H9 (cell line): ENCODE results near the gene CA5A. TPM values are rescaled to one million over a fixed set of nuclear protein-coding genes. Genes with fewer than 3 reads are reported as not detected.

Experiments used
- DNase-seq: peaks from one replicate; pipeline ENCODE4 v3.0.0-alpha.2; 2017
- H2AFZ ChIP-seq: one replicate; pipeline ENCODE4 v1.6.1; 2013; ENCODE audit warnings: mild to moderate bottlenecking, low read length, control low read depth, moderate library complexity
- H2AK5ac ChIP-seq: 2 replicates; pipeline ENCODE4 v1.6.1; 2013; ENCODE audit warnings: low read length, control low read depth, mixed read lengths; ENCODE audit not compliant: insufficient read length
- H2BK120ac ChIP-seq: one replicate; pipeline ENCODE4 v1.6.1; 2013; ENCODE audit warnings: low read depth, mild to moderate bottlenecking, low read length, control low read depth, inconsistent platforms; ENCODE audit not compliant: poor library complexity, severe bottlenecking
- H2BK12ac ChIP-seq: 2 replicates; pipeline ENCODE4 v1.6.1; 2013; ENCODE audit warnings: low read length, control low read depth, mixed read lengths, low read depth; ENCODE audit not compliant: insufficient read length
- H2BK15ac ChIP-seq: 2 replicates; pipeline ENCODE4 v1.6.1; 2013; ENCODE audit warnings: low read depth, low read length, control low read depth
- H2BK20ac ChIP-seq: one replicate; pipeline ENCODE4 v1.6.1; 2013; ENCODE audit warnings: low read depth, mild to moderate bottlenecking, low read length, control low read depth, inconsistent platforms; ENCODE audit not compliant: poor library complexity, severe bottlenecking
- H2BK5ac ChIP-seq: 2 replicates; pipeline ENCODE4 v1.6.1; 2013; ENCODE audit warnings: low read length, control low read depth, mixed read lengths; ENCODE audit not compliant: insufficient read length
- H3K14ac ChIP-seq: 2 replicates; pipeline ENCODE4 v1.6.1; 2013; ENCODE audit warnings: low read length, control low read depth; ENCODE audit not compliant: insufficient read depth
- H3K18ac ChIP-seq: 2 replicates; pipeline ENCODE4 v1.6.1; 2013; ENCODE audit warnings: low read depth, mild to moderate bottlenecking, mixed read lengths, low read length, control low read depth; ENCODE audit not compliant: insufficient read length
- H3K23ac ChIP-seq: 2 replicates; pipeline ENCODE4 v1.6.1; 2013; ENCODE audit warnings: low read length, control low read depth, mixed read lengths, low read depth; ENCODE audit not compliant: insufficient read length
- H3K23me2 ChIP-seq: 2 replicates; pipeline ENCODE4 v1.6.1; 2013; ENCODE audit warnings: low read depth, mild to moderate bottlenecking, mixed read lengths, low read length, control low read depth; ENCODE audit not compliant: insufficient read length, poor library complexity, severe bottlenecking
- H3K27ac ChIP-seq: 2 replicates; pipeline ENCODE4 v1.5.1; 2013; ENCODE audit warnings: low read length, control low read depth, mixed read lengths, low read depth; ENCODE audit not compliant: insufficient read length
- H3K27me3 ChIP-seq: 2 replicates; pipeline ENCODE4 v1.6.1; 2013; ENCODE audit warnings: low read length, control low read depth, inconsistent platforms; ENCODE audit not compliant: insufficient read depth
- H3K4ac ChIP-seq: 2 replicates; pipeline ENCODE4 v1.6.1; 2013; ENCODE audit warnings: low read depth, mild to moderate bottlenecking, control low read depth, inconsistent platforms, low read length, moderate library complexity
- H3K4me1 ChIP-seq: 2 replicates; pipeline ENCODE4 v1.6.1; 2013; ENCODE audit warnings: low read length, control low read depth, inconsistent platforms; ENCODE audit not compliant: insufficient read depth
- H3K4me2 ChIP-seq: 2 replicates; pipeline ENCODE4 v1.6.1; 2013; ENCODE audit warnings: low read length, control low read depth, mixed read lengths; ENCODE audit not compliant: insufficient read length, insufficient read depth
- H3K56ac ChIP-seq: 2 replicates; pipeline ENCODE4 v1.6.1; 2013; ENCODE audit warnings: low read depth, mild to moderate bottlenecking, mixed read lengths, low read length, control low read depth; ENCODE audit not compliant: insufficient read length
- H3K79me1 ChIP-seq: 2 replicates; pipeline ENCODE4 v1.6.1; 2013; ENCODE audit warnings: low read depth, mild to moderate bottlenecking, moderate library complexity, low read length, control low read depth, inconsistent platforms; ENCODE audit not compliant: insufficient read depth, poor library complexity, severe bottlenecking
- H3K79me2 ChIP-seq: 2 replicates; pipeline ENCODE4 v1.6.1; 2013; ENCODE audit warnings: low read length, control low read depth, inconsistent platforms; ENCODE audit not compliant: insufficient read depth
- H3K9ac ChIP-seq: 2 replicates; pipeline ENCODE4 v1.6.1; 2013; ENCODE audit warnings: low read length, control low read depth, mixed read lengths; ENCODE audit not compliant: insufficient read length; ENCODE audit errors: extremely low read depth
- H3K9me3 ChIP-seq: one replicate; pipeline ENCODE4 v1.6.1; 2013; ENCODE audit warnings: low read depth, low read length, inconsistent platforms; ENCODE audit not compliant: control insufficient read depth
- H3T11ph ChIP-seq: one replicate; pipeline ENCODE4 v1.6.1; 2013; ENCODE audit warnings: mild to moderate bottlenecking, low read length, control low read depth, inconsistent platforms
- H4K20me1 ChIP-seq: one replicate; pipeline ENCODE4 v1.6.1; 2013; ENCODE audit not compliant: control insufficient read depth, insufficient read length, insufficient read depth
- H4K5ac ChIP-seq: 2 replicates; pipeline ENCODE4 v1.6.1; 2013; ENCODE audit warnings: low read depth, mild to moderate bottlenecking, mixed read lengths, low read length, control low read depth; ENCODE audit not compliant: insufficient read length
- H4K8ac ChIP-seq: replicated peaks from 2 replicates; pipeline ENCODE4 v1.6.1; 2013; ENCODE audit warnings: low read length, control low read depth, mixed read lengths, low read depth; ENCODE audit not compliant: insufficient read length
- H4K91ac ChIP-seq: 2 replicates; pipeline ENCODE4 v1.6.1; 2013; ENCODE audit warnings: low read depth, mild to moderate bottlenecking, moderate library complexity, mixed read lengths, low read length, control low read depth; ENCODE audit not compliant: insufficient read length
- H3K27ac Mint-ChIP-seq, 3 experiments: 2 replicates in 2 of 3; 3 replicates in 1 of 3; pipeline ENCODE4 v1.8.0; 2020 to 2021; ENCODE audit warnings: mixed read lengths in 3 of 3, mild to moderate bottlenecking in 1 of 3, moderate library complexity in 1 of 3
- H3K27me3 Mint-ChIP-seq: 2 replicates; pipeline ENCODE4 v1.8.0; 2021; ENCODE audit warnings: low read depth, mild to moderate bottlenecking, moderate library complexity, mixed read lengths
- H3K36me3 Mint-ChIP-seq, 3 experiments: 2 replicates in 2 of 3; 3 replicates in 1 of 3; pipeline ENCODE4 v1.8.0; 2020 to 2021; ENCODE audit warnings: low read depth in 3 of 3, mixed read lengths in 3 of 3; ENCODE audit not compliant: insufficient read depth in 1 of 3
- H3K4me1 Mint-ChIP-seq, 2 experiments: 2 replicates each; pipeline ENCODE4 v1.8.0; 2020; ENCODE audit warnings: mixed read lengths in 2 of 2
- H3K4me3 Mint-ChIP-seq, 2 experiments: 2 replicates in 1 of 2; 3 replicates in 1 of 2; pipeline ENCODE4 v1.8.0; 2020 to 2021; ENCODE audit warnings: mild to moderate bottlenecking in 2 of 2, mixed read lengths in 2 of 2, moderate library complexity in 1 of 2
- H3K9me3 Mint-ChIP-seq, 2 experiments: 2 replicates in 1 of 2; 3 replicates in 1 of 2; pipeline ENCODE4 v1.8.0; 2020; ENCODE audit warnings: mild to moderate bottlenecking in 2 of 2, mixed read lengths in 2 of 2, moderate library complexity in 1 of 2
- WGBS: extraction: QIAGEN DNeasy Blood & Tissue Kit; methylation state at CpG from one replicate; pipeline ENCODE4 v1.1.7; 2013; ENCODE audit warnings: missing lambda C conversion rate, low lambda C conversion rate, mixed read lengths; ENCODE audit not compliant: insufficient read length; ENCODE audit errors: extremely low coverage; 5-methylcytosine and 5-hydroxymethylcytosine counted together
- total RNA-seq: library from RNA; stranded (reverse); gene quantifications from 2 replicates; pipeline ENCODE4 v1.2.1, GENCODE V29; 2021
- TF ChIP-seq, protein P1 (sequence below): fragments of 200-600 bp; sonication (generic); conservative IDR thresholded peaks from 3 replicates; pipeline ENCODE4 v1.8.0; 2021; ENCODE audit warnings: antibody characterized with exemption, mild to moderate bottlenecking

CA5A gene
- total RNA-seq, 1 experiment from 2014 or later: not detected

DNA sequence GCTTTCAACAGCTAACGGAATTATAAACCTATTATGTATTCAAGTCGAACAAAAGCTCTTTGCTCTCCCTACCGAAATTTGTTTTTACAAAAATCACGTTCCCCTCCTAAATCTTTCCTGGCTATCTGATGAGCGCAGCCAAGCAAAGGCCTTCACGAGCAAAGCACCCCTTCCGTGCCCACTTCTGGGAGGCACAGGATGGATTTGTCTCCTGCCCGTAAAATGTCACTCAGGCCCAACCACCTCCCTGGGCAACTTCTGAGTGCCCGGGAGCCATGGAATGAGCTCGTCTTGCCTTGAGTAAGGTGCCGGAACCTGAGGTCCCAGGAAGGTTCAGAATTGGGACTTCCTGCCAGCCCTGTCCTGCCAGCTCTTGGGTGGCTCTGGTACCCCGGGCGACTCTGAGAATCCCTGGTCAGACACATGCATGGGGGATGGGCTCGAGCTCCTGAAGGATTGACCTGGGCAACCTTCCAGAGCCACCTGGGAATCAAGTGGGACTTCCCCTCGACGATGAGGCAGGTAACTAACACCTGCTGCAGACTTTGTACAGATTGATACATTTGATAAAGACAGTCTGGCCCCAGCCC, 86.8 kb downstream of the CA5A start:
- no peak overlapping the region for H3K4ac ChIP-seq
- no peak overlapping the region for H3T11ph ChIP-seq
- H3K79me2 ChIP-seq: no peaks in the 10 kb centered on the region; the same call in 1 of the 2 replicates
- Mint-ChIP-seq H3K4me3 (no peak overlapping the region; a peak in 1 of 5 replicates), H3K4me1 (peaks cover 23 to 56% of the 10 kb centered on the region in 2 experiments), H3K27me3 (no peaks in the 10 kb centered on the region; the same call in 1 of the 2 replicates), H3K9me3 (peaks cover 0 to 3% of the 10 kb centered on the region in 2 experiments; a peak in 1 of 5 replicates), H3K27ac (peak overlapping the region in 1 of 3 experiments; percentile 91; a peak in 1 of 7 replicates), H3K36me3 (peaks cover 24 to 69% (median 41%) of the 10 kb centered on the region in 3 experiments)
- H2AFZ ChIP-seq: no peak overlapping the region
- no peak overlapping the region for H3K18ac ChIP-seq
- no peak overlapping the region for H2BK20ac ChIP-seq
- no peak overlapping the region for H4K5ac ChIP-seq
- WGBS: no CpG with 5 or more reads among the region's 16 CpGs
- H2BK15ac ChIP-seq: no peak overlapping the region
- H3K27me3 ChIP-seq: no peaks in the 10 kb centered on the region
- H3K23ac ChIP-seq: no peak overlapping the region
- DNase-seq: no peak
- no peak overlapping the region for H4K8ac ChIP-seq
- no peaks in the 10 kb centered on the region for H3K23me2 ChIP-seq
- no peak overlapping the region for H3K56ac ChIP-seq
- no peak overlapping the region for H3K4me2 ChIP-seq
- no peak overlapping the region for H2BK12ac ChIP-seq
- no peak overlapping the region for H2BK120ac ChIP-seq
- no peak overlapping the region for H4K91ac ChIP-seq
- no peak overlapping the region for H3K9ac ChIP-seq
- no peaks in the 10 kb centered on the region for H3K9me3 ChIP-seq
- H3K27ac ChIP-seq: no peak overlapping the region
- H3K79me1 ChIP-seq: no peaks in the 10 kb centered on the region
- no peak overlapping the region for H3K14ac ChIP-seq
- peaks cover 2% of the 10 kb centered on the region for H4K20me1 ChIP-seq
- TF ChIP-seq, protein P1, sequence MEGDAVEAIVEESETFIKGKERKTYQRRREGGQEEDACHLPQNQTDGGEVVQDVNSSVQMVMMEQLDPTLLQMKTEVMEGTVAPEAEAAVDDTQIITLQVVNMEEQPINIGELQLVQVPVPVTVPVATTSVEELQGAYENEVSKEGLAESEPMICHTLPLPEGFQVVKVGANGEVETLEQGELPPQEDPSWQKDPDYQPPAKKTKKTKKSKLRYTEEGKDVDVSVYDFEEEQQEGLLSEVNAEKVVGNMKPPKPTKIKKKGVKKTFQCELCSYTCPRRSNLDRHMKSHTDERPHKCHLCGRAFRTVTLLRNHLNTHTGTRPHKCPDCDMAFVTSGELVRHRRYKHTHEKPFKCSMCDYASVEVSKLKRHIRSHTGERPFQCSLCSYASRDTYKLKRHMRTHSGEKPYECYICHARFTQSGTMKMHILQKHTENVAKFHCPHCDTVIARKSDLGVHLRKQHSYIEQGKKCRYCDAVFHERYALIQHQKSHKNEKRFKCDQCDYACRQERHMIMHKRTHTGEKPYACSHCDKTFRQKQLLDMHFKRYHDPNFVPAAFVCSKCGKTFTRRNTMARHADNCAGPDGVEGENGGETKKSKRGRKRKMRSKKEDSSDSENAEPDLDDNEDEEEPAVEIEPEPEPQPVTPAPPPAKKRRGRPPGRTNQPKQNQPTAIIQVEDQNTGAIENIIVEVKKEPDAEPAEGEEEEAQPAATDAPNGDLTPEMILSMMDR: no peak
- no peak overlapping the region for H2AK5ac ChIP-seq
- no peak overlapping the region for H2BK5ac ChIP-seq
- H3K4me1 ChIP-seq: no peaks in the 10 kb centered on the region; the same call in 1 of the 2 replicates
